Panc1 (cell line): ENCODE measurements around the gene PXK. TPM values are rescaled to one million over a fixed set of nuclear protein-coding genes. Genes with fewer than 3 reads are reported as not detected.

Source experiments
- ATAC-seq: fragments of 200-7000 bp; cut with Tn5 transposase; 2 replicates; pipeline ENCODE4 v1.9.1; 2020; ENCODE audit warnings: mild to moderate bottlenecking, moderate library complexity
- BruUV-seq: library from RNA; stranded (reverse); fragments of 400-500 nt; replicated peaks from 2 replicates; lab custom pipeline; 2021; lab: Mats Ljungman, UMichigan
- CTCF ChIA-PET: fragments of 300-600 bp; sonication (Branson Sonifier 250); formaldehyde crosslinking; loops from one replicate; lab custom pipeline; 2022; ENCODE audit warnings: antibody characterized with exemption; lab: Charles Lee
- POLR2A ChIA-PET: fragments of 300-600 bp; sonication (Branson Sonifier 250); formaldehyde crosslinking; loops from one replicate; lab custom pipeline; 2022; ENCODE audit warnings: antibody characterized with exemption; lab: Charles Lee
- DNase-seq: peaks from one replicate; pipeline ENCODE4 v3.0.0-alpha.2; 2010; ENCODE audit warnings: low read depth, low spot score
- H3K27ac ChIP-seq: 2 replicates; pipeline ENCODE4 v1.5.1; 2011; ENCODE audit warnings: mild to moderate bottlenecking, low read length, inconsistent platforms
- H3K27me3 ChIP-seq: fragments of 200-500 bp; sonication (Bioruptor generic); 2 replicates; pipeline ENCODE4 v1.6.0; 2014; ENCODE audit warnings: low read length, inconsistent platforms; ENCODE audit not compliant: control insufficient read depth, insufficient read depth
- H3K36me3 ChIP-seq: fragments of 200-500 bp; sonication (Bioruptor generic); 2 replicates; pipeline ENCODE4 v1.5.1; 2014; ENCODE audit warnings: inconsistent platforms, mild to moderate bottlenecking, low read length, moderate library complexity; ENCODE audit not compliant: control insufficient read depth, insufficient read depth
- H3K4me1 ChIP-seq: 2 replicates; pipeline ENCODE4 v1.5.1; 2011; ENCODE audit warnings: inconsistent platforms, mild to moderate bottlenecking, low read length, moderate library complexity; ENCODE audit not compliant: control insufficient read depth, insufficient read depth
- H3K4me3 ChIP-seq, 2 experiments: 2 replicates each; pipeline ENCODE4 v1.5.1; 2011 to 2012; ENCODE audit warnings: low read depth in 2 of 2, low read length in 2 of 2, mild to moderate bottlenecking in 2 of 2, inconsistent platforms in 1 of 2, moderate library complexity in 1 of 2
- H3K9me3 ChIP-seq: fragments of 200-500 bp; sonication (Bioruptor generic); 2 replicates; pipeline ENCODE4 v1.5.1; 2014; ENCODE audit warnings: low read depth, mild to moderate bottlenecking, inconsistent platforms, low read length, moderate library complexity; ENCODE audit not compliant: control insufficient read depth, insufficient read depth
- POLR2AphosphoS5 ChIP-seq: IDR thresholded peaks from 2 replicates; pipeline ENCODE4 v1.6.1; 2012; ENCODE audit warnings: mild to moderate bottlenecking, low read depth, low read length, moderate library complexity
- SIN3A ChIP-seq: IDR thresholded peaks from 2 replicates; pipeline ENCODE4 v1.6.1; 2012; ENCODE audit warnings: low read depth, mild to moderate bottlenecking, low read length, moderate library complexity, borderline replicate concordance; ENCODE audit not compliant: insufficient read depth
- TCF7L2 ChIP-seq: IDR thresholded peaks from 2 replicates; pipeline ENCODE4 v1.6.1; 2011; ENCODE audit warnings: mild to moderate bottlenecking, low read depth, low read length, inconsistent platforms
- in situ Hi-C: cut with HindIII; loops from 2 replicates; pipeline ENCODE4 v1.10.0; 2016; ENCODE audit warnings: low sequenced_read_pairs, low pct_unique_long_range_greater_than_20kb
- intact Hi-C: fragments of 100-400 bp; cut with micrococcal nuclease; formaldehyde crosslinking; loops from one replicate; pipeline ENCODE4 v1.10.0; 2022; ENCODE audit not compliant: unreplicated experiment
- total RNA-seq: library from RNA; stranded (reverse); gene quantifications from one replicate; pipeline ENCODE4 v1.2.1, GENCODE V29; 2021; ENCODE audit not compliant: unreplicated experiment
- TF ChIP-seq, protein P1 (sequence below), 2 experiments: IDR thresholded peaks; 2 replicates each; pipeline ENCODE4 v1.6.1; 2011 to 2012; ENCODE audit warnings: low read depth in 2 of 2, control low read depth in 1 of 2, low read length in 1 of 2, mild to moderate bottlenecking in 1 of 2, moderate library complexity in 1 of 2; ENCODE audit not compliant: insufficient read depth in 1 of 2
- TF ChIP-seq, protein P2 (sequence below): fragments of 450-650 bp; IDR thresholded peaks from 2 replicates; pipeline ENCODE4 v1.5.1; 2017; ENCODE audit warnings: mild to moderate bottlenecking

Gene PXK
- total RNA-seq, 1 experiment from 2014 or later: 14.2 TPM

DNA sequence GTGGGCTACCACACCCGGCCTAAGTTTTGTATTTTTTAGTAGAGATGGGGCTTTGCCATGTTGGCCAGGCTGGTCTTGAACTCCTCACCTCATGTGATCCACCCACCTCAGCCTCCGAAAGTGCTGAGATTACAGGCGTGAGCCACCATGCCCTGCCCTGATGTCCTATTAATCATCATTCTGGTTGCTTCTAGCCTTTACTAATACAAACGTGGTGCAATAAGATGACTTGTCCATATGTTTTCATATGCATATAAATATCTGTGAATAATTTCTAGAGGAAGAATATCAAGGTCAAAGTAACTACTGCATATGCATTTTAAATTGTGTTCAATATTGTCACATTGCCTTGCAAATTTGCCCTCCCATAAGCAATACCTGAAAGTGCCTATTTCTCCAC lies 126.5 kb downstream of the PXK start:
- POLR2A ChIA-PET: no interaction called here
- CTCF ChIA-PET: no interaction called here

DNA sequence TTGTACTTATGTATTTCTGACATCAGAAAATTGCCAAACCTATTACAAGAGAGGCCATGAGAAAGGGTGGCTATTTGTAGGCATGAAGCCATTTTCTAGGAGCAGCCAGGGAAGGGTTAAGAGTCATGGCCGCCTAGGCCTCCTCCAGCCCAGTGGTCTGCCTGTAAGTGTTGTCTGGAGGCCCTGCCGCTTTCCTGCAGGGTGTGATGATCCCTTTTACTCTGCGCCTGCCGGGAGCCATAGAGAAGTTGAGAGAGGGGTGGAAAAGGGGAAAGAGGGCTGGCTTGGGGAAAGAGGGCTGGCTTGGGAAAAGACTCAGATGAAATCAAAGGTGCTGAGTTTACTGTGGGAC lies 130.1 kb downstream of the PXK start:
- H3K9me3 ChIP-seq: no peaks in the 10 kb centered on the region
- H3K27ac ChIP-seq: peak overlapping the region; percentile 42; the same call in 1 of the 2 replicates
- DNase-seq (no peak), ATAC-seq (peak; percentile 13; the same call in 1 of the 2 replicates)
- intact Hi-C loops (no loop called here), in situ Hi-C loops (no loop called here)
- BruUV-seq: no TSS peak
- no peak overlapping the region for H3K4me3 ChIP-seq
- no peaks in the 10 kb centered on the region for H3K27me3 ChIP-seq
- ChIA-PET CTCF (no interaction called here), POLR2A (no interaction called here)
- no peak for TF ChIP-seq TCF7L2
- TF ChIP-seq SIN3A: no peak
- TF ChIP-seq POLR2AphosphoS5: no peak
- TF ChIP-seq, protein P1, sequence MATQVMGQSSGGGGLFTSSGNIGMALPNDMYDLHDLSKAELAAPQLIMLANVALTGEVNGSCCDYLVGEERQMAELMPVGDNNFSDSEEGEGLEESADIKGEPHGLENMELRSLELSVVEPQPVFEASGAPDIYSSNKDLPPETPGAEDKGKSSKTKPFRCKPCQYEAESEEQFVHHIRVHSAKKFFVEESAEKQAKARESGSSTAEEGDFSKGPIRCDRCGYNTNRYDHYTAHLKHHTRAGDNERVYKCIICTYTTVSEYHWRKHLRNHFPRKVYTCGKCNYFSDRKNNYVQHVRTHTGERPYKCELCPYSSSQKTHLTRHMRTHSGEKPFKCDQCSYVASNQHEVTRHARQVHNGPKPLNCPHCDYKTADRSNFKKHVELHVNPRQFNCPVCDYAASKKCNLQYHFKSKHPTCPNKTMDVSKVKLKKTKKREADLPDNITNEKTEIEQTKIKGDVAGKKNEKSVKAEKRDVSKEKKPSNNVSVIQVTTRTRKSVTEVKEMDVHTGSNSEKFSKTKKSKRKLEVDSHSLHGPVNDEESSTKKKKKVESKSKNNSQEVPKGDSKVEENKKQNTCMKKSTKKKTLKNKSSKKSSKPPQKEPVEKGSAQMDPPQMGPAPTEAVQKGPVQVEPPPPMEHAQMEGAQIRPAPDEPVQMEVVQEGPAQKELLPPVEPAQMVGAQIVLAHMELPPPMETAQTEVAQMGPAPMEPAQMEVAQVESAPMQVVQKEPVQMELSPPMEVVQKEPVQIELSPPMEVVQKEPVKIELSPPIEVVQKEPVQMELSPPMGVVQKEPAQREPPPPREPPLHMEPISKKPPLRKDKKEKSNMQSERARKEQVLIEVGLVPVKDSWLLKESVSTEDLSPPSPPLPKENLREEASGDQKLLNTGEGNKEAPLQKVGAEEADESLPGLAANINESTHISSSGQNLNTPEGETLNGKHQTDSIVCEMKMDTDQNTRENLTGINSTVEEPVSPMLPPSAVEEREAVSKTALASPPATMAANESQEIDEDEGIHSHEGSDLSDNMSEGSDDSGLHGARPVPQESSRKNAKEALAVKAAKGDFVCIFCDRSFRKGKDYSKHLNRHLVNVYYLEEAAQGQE (IDR thresholded peaks at IDR 0.05; ENCODE audit: insufficient read depth in 1 of 2, low read depth in 2 of 2, low read length in 1 of 2): no peak
- TF ChIP-seq, protein P2, sequence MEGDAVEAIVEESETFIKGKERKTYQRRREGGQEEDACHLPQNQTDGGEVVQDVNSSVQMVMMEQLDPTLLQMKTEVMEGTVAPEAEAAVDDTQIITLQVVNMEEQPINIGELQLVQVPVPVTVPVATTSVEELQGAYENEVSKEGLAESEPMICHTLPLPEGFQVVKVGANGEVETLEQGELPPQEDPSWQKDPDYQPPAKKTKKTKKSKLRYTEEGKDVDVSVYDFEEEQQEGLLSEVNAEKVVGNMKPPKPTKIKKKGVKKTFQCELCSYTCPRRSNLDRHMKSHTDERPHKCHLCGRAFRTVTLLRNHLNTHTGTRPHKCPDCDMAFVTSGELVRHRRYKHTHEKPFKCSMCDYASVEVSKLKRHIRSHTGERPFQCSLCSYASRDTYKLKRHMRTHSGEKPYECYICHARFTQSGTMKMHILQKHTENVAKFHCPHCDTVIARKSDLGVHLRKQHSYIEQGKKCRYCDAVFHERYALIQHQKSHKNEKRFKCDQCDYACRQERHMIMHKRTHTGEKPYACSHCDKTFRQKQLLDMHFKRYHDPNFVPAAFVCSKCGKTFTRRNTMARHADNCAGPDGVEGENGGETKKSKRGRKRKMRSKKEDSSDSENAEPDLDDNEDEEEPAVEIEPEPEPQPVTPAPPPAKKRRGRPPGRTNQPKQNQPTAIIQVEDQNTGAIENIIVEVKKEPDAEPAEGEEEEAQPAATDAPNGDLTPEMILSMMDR: no peak
- no peaks in the 10 kb centered on the region for H3K36me3 ChIP-seq
- H3K4me1 ChIP-seq: peaks cover 9% of the 10 kb centered on the region

More for the DNA sequence above, 126.5 kb downstream of the PXK start:
- H3K27ac ChIP-seq: no peak overlapping the region
- DNase-seq (no peak), ATAC-seq (no peak)
- in situ Hi-C loops: no loop called here
- no peaks in the 10 kb centered on the region for H3K36me3 ChIP-seq
- H3K27me3 ChIP-seq: no peaks in the 10 kb centered on the region
- BruUV-seq: no TSS peak
- H3K9me3 ChIP-seq: 0 out of 2 replicates have a peak, but pooled peaks cover 4% of the 10 kb centered on the region
- peaks cover 9% of the 10 kb centered on the region for H3K4me1 ChIP-seq
- no peak overlapping the region for H3K4me3 ChIP-seq
- TF ChIP-seq TCF7L2 (no peak), SIN3A (no peak), POLR2AphosphoS5 (no peak)
- TF ChIP-seq, protein P1 (IDR thresholded peaks at IDR 0.05; ENCODE audit: insufficient read depth in 1 of 2, low read depth in 2 of 2, low read length in 1 of 2): no peak
- TF ChIP-seq, protein P2: no peak
- intact Hi-C loops: no loop called here
